ENCODE measurements around the gene CADM4. TPM values are rescaled to one million over a fixed set of nuclear protein-coding genes. Genes with fewer than 3 reads are reported as not detected.

Gene CADM4
- total and polyA plus RNA-seq, 9 of the 15 experiments (the other 6 are each of a cell fraction or from before 2014, with no cell fraction given): 0.03 to 4.6 (median 1.3) TPM

GRCh38 chr19:43641333-43641732 is 1.7 kb upstream of the CADM4 start:
- Histone ChIP-seq H4K20me1 (replicated peaks; ENCODE audit: control insufficient read depth, insufficient read depth, low read length) (no peaks in the 10 kb centered on the region), H3K79me2 (ENCODE audit: control insufficient read depth, insufficient read depth, low read length) (no peaks in the 10 kb centered on the region), H2AFZ (ENCODE audit: low read depth, low read length) (no peak overlapping the region), H3K27ac (ENCODE audit: extremely low read depth, low read depth, low read length) (no peak overlapping the region), H3K9ac (ENCODE audit: insufficient read depth in 1 of 2, low read depth in 2 of 2, low read length in 2 of 2) (no peak overlapping the region), H3K27me3 (ENCODE audit: control insufficient read depth in 2 of 2, insufficient read depth in 2 of 2, low read length in 2 of 2) (peaks cover 9% of the 10 kb centered on the region in 2 experiments), H3K36me3 (ENCODE audit: control insufficient read depth, insufficient read depth, low read length) (no peaks in the 10 kb centered on the region), H3K4me3 (no peak overlapping the region), H3K9me3 (replicated peaks; ENCODE audit: control insufficient read depth, insufficient read depth, low read depth, low read length) (no peaks in the 10 kb centered on the region; the same call in 1 of the 2 replicates), H3K4me2 (ENCODE audit: insufficient read depth, low read length) (no peak overlapping the region), H3K9me1 (ENCODE audit: control insufficient read depth, insufficient read depth, low read length) (no peaks in the 10 kb centered on the region), H3K4me1 (replicated peaks in 1 of 2; ENCODE audit: control insufficient read depth in 2 of 2, insufficient read depth in 2 of 2, low read length in 2 of 2) (peaks cover 9 to 17% of the 10 kb centered on the region in 2 experiments; a peak in 3 of 5 replicates)
- ATAC-seq (peak; percentile 52; the same call in 2 of the 3 replicates), FAIRE-seq (peak; percentile 63), DNase-seq (ENCODE audit: extremely low read depth in 1 of 4, low spot score in 3 of 4) (peak in 1 of 4 experiments; percentile 26)
- in situ Hi-C loops (cut with MboI): no loop called here
- intact Hi-C loops (cut with micrococcal nuclease): no loop called here
- WGBS (ENCODE audit: insufficient coverage, low coverage, missing lambda C conversion rate): 0% methylated on average over 2 of the region's 2 CpGs
- ChIA-PET POLR2A (interaction anchor here (0.7 to 1.2 kb wide), 3 partner anchors 9 to 308 kb away, joined by 3 read pairs; no protein-coding TSS in a partner anchor), CTCF (ENCODE audit: low intra/inter-chr PET ratio) (no interaction called here)
- TF ChIP-seq AFF1 (IDR thresholded peaks at IDR 0.05; ENCODE audit: low read depth in 1 of 2, partially characterized antibody in 2 of 2) (peak in 1 of 2 experiments; percentile 90), ZNF143 (CRISPR knock-in tag; IDR thresholded peaks at IDR 0.05) (0 out of 2 replicates have a peak, but pooled peaks have one; percentile 34), MAFF (IDR thresholded peaks at IDR 0.05; ENCODE audit: low read length) (no peak), HCFC1 (IDR thresholded peaks at IDR 0.05; ENCODE audit: low read depth, low read length) (peak; percentile 43), CTBP1 (IDR thresholded peaks at IDR 0.05; ENCODE audit: borderline replicate concordance) (peak; percentile 41; the same call in 1 of the 2 replicates), SAFB2 (IDR thresholded peaks at IDR 0.05; ENCODE audit: borderline replicate concordance, low read depth, low read length, severe bottlenecking) (no peak)
- no TSS peak for BruUV-seq (replicated peaks)
